GM12891 (cell line): Measurements from ENCODE around the gene RNF167.

ENCODE experiments used
- PAX5 ChIP-seq: IDR thresholded peaks from 2 replicates; pipeline ENCODE4 v1.6.1; 2011; ENCODE audit warnings: low read length, moderate library complexity, mild to moderate bottlenecking; ENCODE audit not compliant: insufficient read depth, severe bottlenecking
- POLR2A ChIP-seq: IDR thresholded peaks from 2 replicates; pipeline ENCODE4 v1.6.1; 2011; ENCODE audit warnings: low read depth, low read length, control low read depth
- POU2F2 ChIP-seq: IDR thresholded peaks from 2 replicates; pipeline ENCODE4 v1.6.1; 2011; ENCODE audit warnings: low read depth, mild to moderate bottlenecking, control low read depth, low read length, moderate library complexity

- TF ChIP-seq POLR2A = no peak
- TF ChIP-seq PAX5 = no peak
- no peak for TF ChIP-seq POU2F2
Observed at GRCh38 chr17:4956493-4957061, 16.5 kb downstream of the RNF167 start.
